Activated T-cell treated with anti-CD3 and anti-CD28 coated beads for 1 hour (primary cell): ENCODE data around the gene TRIP12.

Source experiments
- DNase-seq: peaks from one replicate; pipeline ENCODE4 v3.0.0-alpha.2; 2020; ENCODE audit warnings: low read depth

TRIP12 gene

DNA sequence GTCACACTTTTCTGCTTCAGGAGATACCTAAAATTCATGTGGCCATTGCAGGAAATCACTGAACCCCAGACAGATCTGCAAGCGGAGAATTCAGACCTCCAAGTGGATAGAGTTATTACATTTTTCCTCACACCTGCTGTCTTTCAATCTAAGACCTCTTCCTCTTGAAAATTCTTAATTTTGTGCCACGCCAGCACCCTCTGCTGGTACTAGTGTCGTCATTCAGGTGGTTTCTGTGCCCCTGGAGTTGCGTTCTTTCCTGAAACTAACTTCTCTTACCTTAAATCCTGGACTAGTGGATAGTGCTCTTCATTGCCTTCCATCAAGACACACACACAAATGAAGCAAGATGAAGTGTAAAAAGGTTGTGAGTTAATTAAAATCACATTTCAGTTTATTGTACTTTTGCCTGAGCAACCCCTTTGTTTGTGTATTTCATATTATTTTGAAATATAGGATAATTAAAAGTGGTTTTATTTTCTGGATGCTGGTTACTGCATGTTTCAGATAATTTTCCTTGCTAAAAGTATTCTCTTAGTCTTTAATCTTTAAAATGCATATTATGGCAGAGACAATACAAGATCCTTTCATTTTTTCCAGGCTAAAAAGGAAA lies 205.8 kb downstream of the TRIP12 start:
- no peak for DNase-seq

DNA sequence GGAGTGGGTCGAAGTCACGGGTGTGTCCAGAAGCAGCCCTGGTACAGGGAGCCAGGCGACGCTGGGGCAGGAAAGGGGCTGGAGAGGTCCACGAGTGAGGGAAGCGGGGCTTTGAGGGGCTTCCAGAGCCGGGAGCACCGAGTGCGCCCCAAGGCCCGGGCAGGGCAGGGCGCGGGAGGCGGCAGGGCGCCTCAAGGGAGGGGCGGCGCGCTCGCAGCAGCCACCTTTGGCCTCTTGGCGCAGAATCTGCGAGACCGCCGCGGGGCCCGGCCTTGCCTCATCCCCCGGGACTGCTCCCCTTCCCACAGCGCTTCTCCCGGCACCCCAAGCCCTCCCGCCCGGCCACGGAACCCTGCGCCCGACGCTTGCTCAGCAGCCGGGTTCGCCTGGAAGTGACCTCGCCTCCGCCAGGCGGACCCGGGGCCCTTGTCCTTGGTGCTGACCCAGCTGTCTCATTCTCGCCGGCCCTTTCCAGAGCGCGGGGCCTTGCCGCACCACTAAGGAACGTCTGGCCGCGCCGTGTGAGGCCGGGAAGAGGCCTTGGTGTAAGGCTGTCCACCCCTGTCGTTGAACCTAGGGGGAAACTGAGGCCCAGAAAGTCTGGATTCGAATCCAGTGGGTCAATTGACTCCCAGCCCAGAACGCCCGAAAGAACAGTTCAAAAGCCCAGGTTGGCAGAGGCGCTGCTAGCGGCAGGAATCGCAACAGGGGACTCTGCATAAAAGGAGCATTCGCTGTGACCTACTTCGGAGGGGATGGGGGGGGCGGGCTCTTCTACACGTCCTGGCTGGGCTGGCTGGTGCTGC lies 206.9 kb downstream of the TRIP12 start:
- no peak for DNase-seq

DNA sequence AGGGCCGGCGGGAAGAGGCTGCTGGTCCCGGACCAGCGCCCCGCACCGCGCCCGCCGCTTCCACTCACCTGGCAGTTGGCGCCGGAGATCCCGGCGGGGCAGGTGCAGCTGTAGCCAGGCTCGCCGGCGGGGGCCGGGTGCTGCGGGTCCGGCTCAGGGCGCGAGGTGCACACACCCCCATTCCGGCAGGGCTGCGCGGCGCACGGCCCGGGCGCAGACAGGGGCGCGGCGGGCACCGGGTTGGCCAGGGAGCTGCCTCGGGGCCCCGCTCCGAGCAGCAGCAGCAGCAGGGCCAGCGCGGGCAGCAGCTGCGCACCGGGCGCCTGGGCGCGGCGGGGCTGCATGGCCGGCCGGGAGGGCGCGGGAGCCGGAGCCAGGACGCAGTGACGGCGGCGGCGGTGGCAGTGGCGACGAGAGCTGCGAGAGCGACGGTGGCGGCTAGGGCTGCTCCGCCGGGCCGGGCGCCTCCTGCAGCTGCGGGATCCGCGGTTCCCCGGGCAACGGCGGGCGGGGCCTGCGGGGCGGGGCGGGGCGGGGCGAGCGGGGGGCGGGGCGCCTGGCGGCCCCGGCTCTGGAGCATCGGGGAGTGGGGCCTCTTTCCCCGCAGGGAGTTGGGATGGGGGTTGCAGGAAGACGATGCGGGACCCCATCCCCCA lies 207.6 kb downstream of the TRIP12 start, which contains the start of gene DNER:
TSS of gene DNER (minus strand) at position 476 of the 656 bp plus-strand sequence. CDS start at position 344, 132 bp downstream.
- no peak for DNase-seq
